AG08396 (cell line): ENCODE results near the gene KASH5.
"Not testable (repeated sequence)": the region's sequence is repeated elsewhere in the genome, so short reads cannot be mapped to it uniquely, and the experiment has no call there.

Experiments
- DNase-seq: peaks from one replicate; pipeline ENCODE4 v3.0.0; 2012; ENCODE audit warnings: low spot score, mixed read lengths

KASH5 gene

DNA sequence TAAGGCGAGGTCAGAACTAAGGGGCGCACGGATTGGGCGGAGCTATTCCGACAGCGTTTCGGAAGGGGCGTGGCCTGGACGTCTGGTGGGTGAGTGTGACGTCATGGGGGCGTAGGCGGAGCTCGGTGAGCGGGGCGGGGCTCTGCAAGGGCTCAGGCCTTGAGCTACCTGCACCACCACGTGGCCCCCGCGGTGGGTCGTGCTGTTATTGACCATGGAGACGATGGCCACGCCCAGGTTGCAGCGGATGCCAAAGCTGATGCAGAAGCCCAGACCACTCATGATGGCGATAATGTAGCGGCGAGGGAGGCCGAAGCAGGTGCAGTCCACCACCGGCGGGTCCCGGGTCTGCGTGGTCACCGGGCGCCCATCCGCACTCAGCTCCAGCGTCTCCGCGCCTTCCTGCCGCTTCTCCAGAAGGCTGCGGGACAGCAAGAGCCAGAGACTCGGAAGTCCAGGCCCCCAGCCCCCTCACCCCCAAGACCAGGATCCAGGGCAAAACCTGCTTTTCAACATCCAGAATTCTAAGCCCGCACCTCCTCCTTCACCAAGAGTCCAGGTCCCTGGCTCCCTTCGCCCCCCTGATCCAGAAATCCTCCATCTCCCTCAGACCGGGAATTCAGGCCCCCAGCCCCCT, 48.5 kb downstream of the KASH5 start:
- DNase-seq: no peak

DNA sequence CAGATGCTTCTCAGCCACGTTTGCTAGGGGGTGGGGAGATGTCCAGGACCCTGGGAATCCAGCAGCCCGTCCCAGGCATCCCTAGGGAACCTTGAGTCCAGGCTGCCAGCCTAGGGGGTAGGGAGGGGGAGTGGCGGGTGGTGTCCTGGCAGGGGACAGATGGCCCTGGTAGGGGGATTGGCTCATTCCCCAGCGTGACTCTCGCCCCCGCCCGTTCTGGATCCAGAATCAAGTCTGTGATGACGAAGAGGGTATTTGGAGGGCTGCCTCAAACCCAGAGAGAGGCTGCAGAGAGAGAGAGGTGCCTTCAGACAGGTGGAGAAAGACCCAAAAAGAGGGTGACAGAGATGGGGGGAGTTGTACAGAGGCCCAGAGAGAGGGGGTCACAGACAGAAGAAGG, 49.2 kb downstream of the KASH5 start:
- no peak for DNase-seq

DNA sequence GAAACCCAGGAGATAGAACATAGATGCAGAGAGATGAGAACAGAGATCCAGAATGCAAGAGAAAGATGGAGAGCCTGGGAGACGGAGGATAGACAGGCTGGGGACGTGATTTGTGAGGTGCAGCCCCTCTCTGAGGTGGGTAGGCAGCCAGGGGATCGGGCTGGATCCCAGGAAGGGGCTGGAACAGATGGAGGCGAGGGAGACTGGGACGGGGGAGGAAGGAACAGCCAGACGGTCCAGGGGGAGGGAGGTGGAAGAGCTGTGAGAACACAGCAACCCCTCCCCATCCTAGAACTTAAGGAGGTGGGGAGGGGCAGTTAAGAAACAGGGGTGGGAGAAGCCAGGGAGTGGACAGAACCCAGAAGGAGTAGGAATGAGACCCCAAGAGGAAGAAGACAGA, 50.2 kb downstream of the KASH5 start:
- no peak for DNase-seq

DNA sequence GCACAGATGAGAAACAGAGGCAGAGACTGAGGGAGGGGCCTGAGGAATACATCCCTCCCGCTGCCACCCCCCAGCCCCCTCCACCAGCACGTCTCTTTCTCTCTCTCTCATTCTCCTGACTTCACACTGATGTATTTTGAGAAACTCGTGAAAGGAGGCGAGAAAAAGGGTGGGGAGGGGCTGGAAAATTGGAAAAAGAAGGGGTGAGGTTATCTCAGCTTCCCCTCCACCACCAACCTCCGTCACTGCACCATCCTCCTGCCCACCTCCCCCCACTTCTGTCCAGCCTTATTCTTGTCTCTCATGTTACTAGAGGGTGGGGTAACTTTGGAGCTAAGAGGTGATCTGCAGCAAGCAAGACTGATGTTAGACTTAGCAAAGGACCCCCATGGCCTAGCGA, 51.8 kb downstream of the KASH5 start:
- DNase-seq: no peak

DNA sequence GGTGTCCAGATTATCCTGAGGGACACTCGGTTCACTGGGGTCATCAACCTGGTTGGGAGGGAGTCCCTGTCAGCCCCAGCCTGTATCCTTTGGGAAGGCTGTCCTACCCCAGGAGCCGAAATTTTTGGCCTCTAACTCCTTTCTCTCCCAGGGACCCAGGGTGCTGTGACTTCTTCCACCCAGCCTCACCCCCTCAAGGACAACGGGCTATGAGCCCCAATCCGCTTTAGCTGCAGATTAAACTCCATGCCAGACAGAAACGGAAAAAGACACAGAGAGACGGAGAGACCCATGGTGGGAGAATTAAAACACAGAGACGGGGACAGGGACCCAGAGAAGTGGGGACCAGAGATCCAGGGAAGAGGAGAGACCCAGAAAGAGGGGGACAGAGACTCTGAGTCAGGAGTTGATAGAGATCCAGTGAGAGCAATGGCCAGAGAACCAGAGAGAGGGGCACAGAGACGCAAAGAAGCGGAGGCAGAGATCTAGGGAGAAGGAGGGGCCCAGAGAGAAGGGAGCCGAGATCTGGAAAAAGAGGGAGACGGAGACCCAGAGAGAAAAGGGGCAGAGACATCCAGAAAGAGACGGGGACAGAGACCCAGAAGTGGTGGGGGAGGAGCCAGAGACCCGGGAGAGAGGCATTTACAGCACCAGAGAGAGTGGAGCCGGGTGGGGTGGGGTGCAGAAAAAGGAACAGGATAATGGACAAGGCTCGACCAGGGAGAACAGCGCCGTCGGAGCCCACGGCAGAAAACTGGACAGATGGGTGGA, 52.6 kb downstream of the KASH5 start:
- DNase-seq: no peak

DNA sequence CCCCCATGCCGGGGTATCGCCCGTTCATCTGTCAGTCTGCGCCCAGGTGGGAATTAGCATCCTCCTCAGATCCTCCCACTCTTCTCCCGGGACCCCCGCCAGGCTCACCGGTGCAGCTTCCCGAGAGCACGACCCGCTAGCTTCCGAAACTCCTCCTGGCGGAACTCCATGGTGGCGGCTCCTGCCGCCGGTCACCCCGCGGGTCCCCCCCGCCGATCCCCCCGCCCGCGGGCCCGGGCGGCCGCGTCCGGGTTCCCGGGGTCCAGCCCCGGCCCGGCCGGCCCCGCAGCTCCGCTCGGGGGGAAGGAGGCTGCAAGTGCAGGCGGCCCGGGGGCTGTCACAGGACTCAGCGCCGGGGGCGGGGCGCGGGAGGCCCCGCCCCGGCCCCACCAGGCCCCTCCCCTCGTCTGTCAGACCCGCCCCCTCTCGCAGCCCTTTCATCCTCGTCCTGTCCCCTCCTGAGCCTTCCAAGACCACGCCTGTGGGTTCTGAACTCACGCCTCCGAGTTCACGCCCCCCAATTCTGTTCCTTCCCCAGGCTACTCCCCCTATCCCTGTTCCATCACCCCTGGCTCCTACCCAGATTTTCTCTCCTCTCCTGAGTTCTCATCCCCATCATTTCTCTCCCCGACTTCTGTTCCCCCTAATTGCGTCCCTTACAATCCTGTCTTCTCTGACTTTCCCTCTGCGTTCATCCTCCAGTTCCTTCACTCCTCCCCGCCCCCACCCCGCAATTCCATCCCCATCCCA, 53.3 kb downstream of the KASH5 start, which contains the start of gene SLC17A7:
TSS of gene SLC17A7 (minus strand) at position 318 of the 750 bp plus-strand sequence. CDS start at position 170, 148 bp downstream.
- DNase-seq: peak; percentile 67

DNA sequence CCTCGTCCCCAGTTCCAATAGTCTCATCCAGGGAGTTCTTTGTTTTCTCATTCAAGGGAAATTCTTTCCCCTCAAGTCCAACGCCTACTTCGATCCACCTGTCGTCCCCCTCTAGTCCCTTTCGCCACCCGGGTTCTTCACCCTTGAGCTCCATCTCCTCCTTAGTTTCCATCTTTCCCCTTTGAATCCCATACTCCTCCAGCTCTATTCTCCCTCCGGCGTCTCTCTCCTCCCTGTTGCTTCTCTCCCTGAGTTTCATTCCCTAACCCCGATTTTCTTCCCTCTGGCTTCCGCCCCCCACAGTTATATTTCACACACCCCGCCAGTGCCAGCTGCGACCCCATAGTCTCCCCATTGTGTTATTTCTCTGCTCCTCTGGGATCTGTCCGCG, 53.9 kb downstream of the KASH5 start:
- DNase-seq: no peak

DNA sequence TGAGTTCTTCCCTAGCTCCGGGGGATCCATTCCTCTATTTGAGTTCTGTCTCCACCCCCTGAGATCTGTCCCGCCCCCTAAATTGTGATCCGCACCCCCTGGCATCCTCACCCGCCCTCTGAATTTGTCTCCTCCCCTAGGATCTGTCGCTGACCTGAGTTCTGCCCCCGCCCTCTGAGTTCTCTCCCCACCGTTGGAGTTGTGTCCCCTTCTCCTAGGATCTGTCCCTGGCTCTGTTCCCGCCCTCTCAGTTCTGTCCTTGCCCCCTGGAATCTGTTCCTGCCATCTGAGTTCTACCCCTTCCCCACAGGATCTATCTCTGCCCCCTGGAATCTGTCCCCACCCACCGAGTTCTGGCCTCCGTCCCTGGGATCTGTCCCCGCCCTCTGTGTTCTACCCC, 54.3 kb downstream of the KASH5 start:
- DNase-seq: no peak

DNA sequence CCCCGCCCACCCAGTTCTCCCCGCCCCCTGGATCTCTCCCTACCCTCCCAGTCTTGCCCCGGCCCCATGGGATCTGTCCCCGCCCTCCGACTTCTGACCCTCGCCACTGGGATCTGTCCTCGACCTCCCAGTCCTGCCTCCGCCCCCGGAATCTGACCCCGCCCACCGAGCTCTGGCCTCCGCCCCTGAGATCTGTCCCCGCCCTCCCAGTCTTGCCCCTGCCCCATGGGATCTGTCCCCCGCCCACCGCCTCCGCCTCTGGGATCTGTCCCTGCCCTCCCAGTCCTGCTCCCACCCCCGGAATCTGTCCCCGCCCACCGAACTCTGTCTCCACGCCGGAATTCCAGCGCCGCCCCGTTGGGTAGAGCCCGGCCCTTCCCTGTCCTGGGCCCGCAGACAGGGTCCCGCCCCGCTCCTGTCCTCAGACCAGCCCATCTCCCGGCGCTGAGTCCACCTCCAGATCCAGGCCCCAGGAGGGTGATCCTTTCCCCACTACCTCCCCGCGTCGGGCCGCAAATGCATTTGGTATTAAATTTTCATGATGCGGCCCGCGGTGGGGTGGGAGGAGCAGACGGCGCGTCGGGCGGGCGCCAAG, 54.8 kb downstream of the KASH5 start:
- peak; percentile 91 for DNase-seq

DNA sequence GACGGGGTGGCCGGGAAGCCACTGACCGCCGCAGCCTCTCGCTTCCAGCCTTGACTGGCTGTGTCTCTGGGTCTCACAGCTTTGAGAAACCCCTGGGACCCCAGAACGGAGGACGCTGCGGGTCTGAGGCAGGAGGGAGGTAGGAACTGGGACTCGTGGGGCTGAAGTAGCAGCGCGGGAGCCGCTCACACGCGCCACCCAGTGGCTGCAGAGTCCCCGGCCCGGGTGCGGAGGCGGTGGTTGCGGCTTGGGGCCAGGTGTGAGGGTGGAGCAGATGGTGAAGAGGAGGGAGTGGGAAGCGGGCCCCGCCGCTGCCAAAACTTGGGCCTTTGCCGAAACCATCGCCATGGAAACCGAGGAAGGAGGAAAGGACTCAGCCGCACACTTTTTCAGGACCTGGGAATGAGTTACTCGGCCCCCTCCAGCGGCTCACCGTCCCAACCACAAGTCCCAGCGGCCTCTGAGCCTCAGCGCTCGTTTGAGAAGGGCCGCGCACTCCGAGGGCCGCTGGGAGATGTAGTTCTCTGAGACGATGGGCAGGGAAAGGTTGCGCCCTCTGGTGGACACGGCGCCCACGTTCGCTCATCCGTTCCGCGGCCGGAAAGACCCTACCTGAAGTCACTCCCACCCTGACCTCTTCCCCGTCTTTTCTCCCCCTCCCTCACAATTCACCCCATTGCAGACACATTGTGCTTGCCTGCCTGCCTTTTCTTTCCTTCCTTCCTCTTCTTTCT, 55.5 kb downstream of the KASH5 start:
- peak; percentile 93 for DNase-seq

DNA sequence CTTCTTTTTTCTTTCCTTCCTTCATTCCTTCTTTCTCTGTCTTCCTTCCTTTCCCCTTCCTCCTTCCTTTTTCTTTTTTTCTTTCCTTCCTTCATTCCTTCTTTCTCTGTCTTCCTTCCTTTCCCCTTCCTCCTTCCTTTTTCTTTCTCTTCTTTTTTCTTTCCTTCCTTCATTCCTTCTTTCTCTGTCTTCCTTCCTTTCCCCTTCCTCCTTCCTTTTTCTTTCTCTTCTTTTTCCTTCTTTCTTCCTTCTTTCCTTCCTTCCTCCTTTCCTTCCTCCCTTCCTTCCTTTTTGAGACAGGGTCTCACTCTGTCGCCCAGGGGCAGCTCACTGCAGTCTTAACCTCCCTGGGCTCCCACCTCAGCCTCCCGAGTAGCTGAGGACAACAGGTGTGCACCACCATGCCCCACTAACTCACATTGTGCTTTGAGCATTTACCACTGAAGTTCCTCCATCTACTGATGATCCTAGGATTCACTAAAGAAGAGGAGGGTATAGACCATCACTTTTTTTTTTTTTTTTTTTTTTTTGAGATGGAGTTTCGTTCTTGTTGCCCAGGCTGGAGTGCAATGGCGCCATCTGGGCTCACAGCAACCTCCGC, 56.2 kb downstream of the KASH5 start:
- not testable (repeated sequence) for DNase-seq

DNA sequence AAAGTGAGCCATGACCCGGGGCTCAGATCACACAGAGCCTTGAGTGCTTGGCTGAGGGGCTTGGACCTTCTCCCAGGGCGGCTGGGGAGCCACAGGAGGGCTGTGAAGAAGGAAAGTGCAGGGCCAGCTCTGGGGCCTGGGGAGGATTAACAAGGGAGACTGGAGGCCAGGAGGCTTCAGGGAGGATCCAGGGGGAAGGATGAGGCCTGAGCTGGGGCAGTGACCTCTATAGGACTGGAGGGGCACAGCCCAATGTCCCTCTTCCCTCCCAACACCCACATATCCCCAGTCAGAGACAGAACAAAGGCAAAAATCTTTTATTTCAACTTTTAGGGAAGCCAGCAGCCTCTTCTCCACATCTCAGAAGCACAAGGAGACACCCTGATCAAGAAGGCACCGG, 57.9 kb downstream of the KASH5 start:
- DNase-seq: no peak

DNA sequence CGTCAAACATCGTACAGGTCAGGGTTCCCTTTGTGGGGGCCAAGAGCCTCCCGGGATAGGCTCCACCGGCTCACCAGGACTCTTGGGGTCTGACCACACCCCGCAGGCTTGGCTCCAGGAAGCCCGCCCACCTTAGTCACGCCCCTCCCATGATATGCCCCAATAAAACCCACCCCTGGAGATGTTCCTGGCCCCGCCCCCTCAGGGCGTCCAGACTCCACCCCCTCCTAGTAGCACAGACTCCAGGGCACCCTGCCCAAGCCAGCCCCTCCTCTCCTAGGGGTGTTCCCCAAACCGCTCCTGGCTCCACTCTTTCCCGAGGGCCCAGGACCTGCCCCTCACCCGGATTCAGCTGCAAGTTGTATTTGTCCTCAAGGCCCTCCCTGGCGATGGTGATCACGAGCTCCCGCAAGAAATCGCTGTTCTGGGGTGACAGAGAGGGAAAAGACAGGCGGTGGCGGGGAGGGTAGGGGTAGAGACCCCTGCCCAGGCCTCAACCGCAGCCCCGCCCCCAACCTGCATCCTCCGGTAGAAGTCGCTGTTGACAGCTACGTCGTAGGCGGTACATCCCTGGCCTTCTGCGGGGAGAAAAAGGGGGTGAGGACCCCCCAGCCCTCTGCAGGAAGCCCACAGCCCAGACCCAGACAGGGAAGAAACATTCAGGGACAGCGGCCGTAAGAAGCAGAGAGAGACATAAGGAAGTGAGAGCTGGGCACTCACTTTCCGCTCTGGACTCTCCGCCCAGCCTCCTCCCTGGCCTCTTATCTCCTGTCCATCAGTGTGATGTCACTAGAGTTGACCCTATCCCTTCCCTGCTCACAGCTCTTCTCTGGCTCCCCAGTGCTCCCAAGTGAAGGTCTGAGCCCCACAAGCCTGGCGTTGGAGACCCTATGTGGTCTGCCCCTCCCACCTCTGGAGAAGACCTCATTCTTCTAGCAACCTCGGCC, 59.7 kb downstream of the KASH5 start:
- no peak for DNase-seq

DNA sequence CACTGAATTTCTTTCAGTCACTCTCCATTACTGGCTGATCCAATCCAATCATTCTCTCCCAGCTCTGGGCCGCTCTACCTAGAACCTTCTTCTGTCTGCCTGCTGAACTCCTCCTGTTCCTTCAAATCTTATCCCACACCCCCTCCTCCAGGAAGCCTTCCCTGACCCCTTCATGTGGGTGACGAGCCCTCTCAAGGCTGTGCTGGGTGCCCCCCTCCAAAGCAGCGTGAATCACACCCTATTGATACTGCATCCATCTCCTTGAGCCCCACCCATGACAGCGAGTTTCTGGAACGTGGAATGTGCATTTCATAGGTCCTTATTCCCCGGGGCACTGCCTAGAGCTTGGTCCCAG, 60.4 kb downstream of the KASH5 start:
- no peak for DNase-seq

DNA sequence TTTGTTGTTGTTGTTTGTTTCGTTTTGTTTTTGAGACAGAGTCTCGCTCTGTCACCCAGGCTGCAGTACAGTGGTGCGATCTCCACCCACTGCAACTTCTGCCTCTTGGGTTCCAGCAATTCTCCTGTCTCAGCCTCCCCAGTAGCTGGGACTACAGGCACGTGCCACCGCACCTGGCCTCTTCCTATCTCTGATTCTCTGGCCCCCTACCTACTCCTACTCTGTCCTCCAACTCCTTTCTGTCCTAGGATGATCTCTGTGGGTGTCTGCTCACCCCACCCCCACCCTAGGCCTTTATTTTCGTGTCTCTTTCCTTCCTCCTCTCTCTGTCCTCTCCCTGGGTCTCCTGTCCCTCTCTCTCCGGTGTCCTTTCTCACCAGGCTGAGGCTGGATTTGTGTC, 62.4 kb downstream of the KASH5 start:
- no peak for DNase-seq

DNA sequence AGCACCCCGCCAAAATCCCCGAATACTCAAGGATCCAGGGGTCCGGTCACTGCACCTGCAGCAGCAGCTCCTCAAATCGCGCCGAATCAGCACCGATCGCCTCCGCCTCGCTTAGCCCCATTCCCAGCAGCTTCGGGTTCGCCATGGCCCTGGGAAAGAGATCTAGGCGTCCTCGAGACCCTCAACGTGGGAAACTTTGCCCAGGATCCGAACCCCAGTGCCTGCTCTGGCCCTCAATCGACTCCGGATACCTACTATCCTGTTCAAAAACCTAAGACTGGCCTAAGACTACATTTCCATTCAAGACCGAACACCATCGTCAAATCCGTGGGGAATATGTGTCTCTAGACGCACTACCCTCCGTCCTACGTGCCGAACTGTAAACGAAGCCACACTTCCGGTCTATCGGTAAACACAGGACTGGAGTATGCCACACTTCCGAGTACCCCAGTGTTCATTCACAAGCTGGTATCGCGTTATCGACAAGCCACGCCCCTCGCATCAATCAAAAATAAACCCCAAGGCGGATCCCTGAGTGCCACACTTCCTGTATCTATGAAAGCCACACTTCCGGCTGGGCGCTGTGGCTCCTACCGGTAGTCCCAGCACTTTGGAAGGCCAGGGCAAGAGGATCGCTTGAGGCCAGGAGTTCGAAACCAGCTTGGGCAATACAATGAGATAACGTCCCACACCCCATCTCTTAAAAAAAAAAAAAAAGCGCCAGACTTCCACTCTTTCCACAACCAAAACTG, 63.6 kb downstream of the KASH5 start, which contains the start of gene PIH1D1:
TSS of gene PIH1D1 (minus strand) at position 385 of the 752 bp plus-strand sequence. CDS start at position 145, 240 bp downstream.
- peak; percentile 92 for DNase-seq

DNA sequence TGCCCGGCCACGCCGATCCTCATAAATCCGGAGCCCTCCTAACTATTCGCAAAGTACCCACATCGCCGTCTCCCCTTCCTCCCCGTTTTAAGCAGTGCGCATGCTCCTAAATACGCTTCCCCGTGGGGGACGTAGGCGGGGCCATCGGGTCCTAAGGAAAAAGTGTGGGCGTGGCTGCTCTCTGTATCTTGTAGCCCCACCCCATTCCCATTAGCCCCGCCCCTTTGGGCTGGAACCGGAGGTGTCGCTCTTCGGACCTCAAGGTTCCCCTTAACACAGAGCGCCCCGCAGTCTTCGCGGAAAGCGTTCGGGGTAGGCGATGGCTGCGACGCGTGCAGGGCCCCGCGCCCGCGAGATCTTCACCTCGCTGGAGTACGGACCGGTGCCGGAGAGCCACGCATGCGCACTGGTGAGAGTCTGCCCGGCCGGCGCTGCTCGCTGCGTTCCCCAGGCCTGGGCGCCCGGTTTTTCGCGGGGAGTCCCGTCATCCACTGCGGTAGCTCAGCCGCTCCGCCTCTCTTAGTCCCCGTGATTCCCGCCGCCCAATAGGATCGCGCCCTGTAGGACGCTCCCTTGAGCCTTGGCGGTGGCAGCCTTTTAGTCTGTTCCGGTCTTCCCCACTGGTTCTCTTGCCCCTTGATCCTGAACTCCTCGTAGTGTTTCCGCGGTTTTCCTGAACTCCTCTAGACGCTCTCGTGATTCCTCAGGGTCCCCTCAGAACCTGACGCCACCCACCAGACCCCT, 65.1 kb downstream of the KASH5 start, which contains the start of gene ALDH16A1:
TSS of gene ALDH16A1 (plus strand) at position 213 of the 744 bp plus-strand sequence. CDS start at position 320, 107 bp downstream.
- peak; percentile 98 for DNase-seq

DNA sequence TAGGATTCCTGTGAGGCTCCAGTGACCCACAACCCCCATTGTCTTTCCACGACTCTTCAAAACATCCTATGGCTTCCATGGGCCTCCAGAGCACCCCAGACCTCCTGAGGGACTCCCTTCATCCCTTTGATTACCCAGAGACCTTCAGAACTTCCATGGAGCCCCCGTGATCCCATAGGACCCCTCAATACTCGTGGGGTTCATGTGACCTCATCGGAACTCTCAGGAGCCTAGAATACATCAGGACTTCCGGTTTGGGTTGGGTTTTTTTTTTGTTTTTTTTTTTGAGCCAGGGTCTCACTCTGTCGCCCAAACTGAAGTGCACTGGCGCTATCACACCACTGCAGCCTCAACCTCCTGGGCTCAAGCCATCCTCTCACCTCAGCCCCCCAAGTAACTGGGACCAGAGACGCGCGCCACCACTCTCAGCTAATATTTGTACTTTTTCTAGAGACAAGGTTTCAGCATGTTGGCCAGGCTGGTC, 65.8 kb downstream of the KASH5 start:
- no peak for DNase-seq
